GM12878 (cell line): ENCODE data around the gene SMIM1.
"Not testable (repeated sequence)": the region's sequence is repeated elsewhere in the genome, so short reads cannot be mapped to it uniquely, and the experiment has no call there.

Experiments used
- BACH1 ChIP-seq: fragments of 450-650 bp; IDR thresholded peaks from 2 replicates; pipeline ENCODE4 v1.6.1; 2017; ENCODE audit warnings: mild to moderate bottlenecking, borderline replicate concordance
- CEBPB ChIP-seq, 2 experiments: fragments of 150-350 bp in 1 of 2; IDR thresholded peaks; 2 replicates each; pipeline ENCODE4 v1.6.1; 2012 to 2014; ENCODE audit warnings: low read depth in 2 of 2, low read length in 2 of 2, borderline replicate concordance in 1 of 2, inconsistent platforms in 1 of 2
- CREB1 ChIP-seq: IDR thresholded peaks from 2 replicates; pipeline ENCODE4 v1.6.1; 2012; ENCODE audit warnings: low read depth, mild to moderate bottlenecking, inconsistent platforms
- EZH2 ChIP-seq: IDR thresholded peaks from 2 replicates; pipeline ENCODE4 v1.6.1; 2012; ENCODE audit warnings: low read depth, mild to moderate bottlenecking, control low read depth, inconsistent platforms, low read length, borderline replicate concordance; ENCODE audit not compliant: control insufficient read depth
- FOXM1 ChIP-seq: IDR thresholded peaks from 2 replicates; pipeline ENCODE4 v1.6.1; 2012; ENCODE audit warnings: low read depth, mild to moderate bottlenecking, inconsistent platforms, low read length, moderate library complexity
- HDGF ChIP-seq: fragments of 450-650 bp; IDR thresholded peaks from 2 replicates; pipeline ENCODE4 v1.6.1; 2016; ENCODE audit warnings: antibody characterized with exemption
- NBN ChIP-seq: fragments of 450-650 bp; IDR thresholded peaks from 2 replicates; pipeline ENCODE4 v1.6.1; 2016
- NRF1 ChIP-seq: conservative IDR thresholded peaks from 2 replicates; pipeline ENCODE4 v1.6.1; 2011; ENCODE audit warnings: mild to moderate bottlenecking, low read depth, low read length, improper control_type of control experiment
- PML ChIP-seq: IDR thresholded peaks from 2 replicates; pipeline ENCODE4 v1.6.1; 2012; ENCODE audit warnings: low read length, inconsistent platforms
- SRF ChIP-seq, 2 experiments: IDR thresholded peaks; 2 replicates each; pipeline ENCODE4 v1.6.1; 2011; ENCODE audit warnings: low read depth in 2 of 2, low read length in 2 of 2, mild to moderate bottlenecking in 1 of 2, moderate library complexity in 1 of 2
- TF ChIP-seq, protein P1 (sequence below), 3 experiments: IDR thresholded peaks in 2 of 3; conservative IDR thresholded peaks in 1 of 3; 2 replicates each; pipeline ENCODE4 v1.5.1; 2011; ENCODE audit warnings: low read depth in 3 of 3, low read length in 3 of 3, mild to moderate bottlenecking in 3 of 3, control low read depth in 2 of 3, moderate library complexity in 2 of 3, inconsistent platforms in 1 of 3, mixed read lengths in 1 of 3; ENCODE audit not compliant: control insufficient read depth in 2 of 3, insufficient read depth in 1 of 3; ENCODE audit errors: extremely low read depth in 1 of 3
- TF ChIP-seq, protein P2 (sequence below): IDR thresholded peaks from 2 replicates; pipeline ENCODE4 v1.6.1; 2011; ENCODE audit warnings: low read depth, mild to moderate bottlenecking, low read length, moderate library complexity, borderline replicate concordance; ENCODE audit errors: extremely low read depth
- TF ChIP-seq, protein P3 (sequence below): IDR thresholded peaks from 2 replicates; pipeline ENCODE4 v1.6.1; 2012; ENCODE audit warnings: mild to moderate bottlenecking, low read depth, low read length
- TF ChIP-seq, protein P4 (sequence below): IDR thresholded peaks from 2 replicates; pipeline ENCODE4 v1.6.1; 2012; ENCODE audit warnings: low read length, inconsistent platforms

DNA sequence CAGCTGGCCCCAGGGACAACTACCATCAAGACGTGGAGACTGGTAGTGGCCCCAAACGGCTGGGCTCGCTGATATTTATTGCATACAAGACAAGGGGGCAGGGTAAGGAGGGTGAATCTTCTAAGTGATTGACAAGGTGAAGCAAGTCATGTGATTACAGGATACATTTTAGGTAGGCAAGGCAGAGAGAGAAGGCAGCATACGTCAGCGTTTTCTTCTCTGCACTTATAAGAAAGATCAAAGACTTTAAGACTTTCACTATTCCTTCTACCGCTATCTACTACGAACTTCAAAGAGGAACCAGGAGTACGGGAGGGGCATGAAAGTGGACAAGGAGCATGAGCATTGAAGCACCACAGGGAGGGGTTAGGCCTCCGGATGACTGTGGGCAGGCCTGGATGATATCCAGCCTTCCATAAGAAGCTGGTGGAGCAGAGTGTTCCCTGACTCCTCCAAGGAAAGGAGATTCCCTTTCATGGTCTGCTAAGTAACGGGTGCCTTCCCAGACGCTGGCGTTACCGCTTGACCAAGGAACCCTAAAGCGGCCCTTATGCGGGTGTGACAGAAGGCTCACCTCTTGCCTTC is 24.1 kb upstream of the SMIM1 start:
- not testable (repeated sequence) for TF ChIP-seq FOXM1; NBN; CEBPB (IDR thresholded peaks at IDR 0.05; ENCODE audit: borderline replicate concordance in 1 of 2, low read depth in 2 of 2, low read length in 2 of 2); PML; BACH1; CREB1; EZH2; SRF (IDR thresholded peaks at IDR 0.05; ENCODE audit: low read depth in 2 of 2, low read length in 2 of 2); HDGF; NRF1
- TF ChIP-seq, protein P1, sequence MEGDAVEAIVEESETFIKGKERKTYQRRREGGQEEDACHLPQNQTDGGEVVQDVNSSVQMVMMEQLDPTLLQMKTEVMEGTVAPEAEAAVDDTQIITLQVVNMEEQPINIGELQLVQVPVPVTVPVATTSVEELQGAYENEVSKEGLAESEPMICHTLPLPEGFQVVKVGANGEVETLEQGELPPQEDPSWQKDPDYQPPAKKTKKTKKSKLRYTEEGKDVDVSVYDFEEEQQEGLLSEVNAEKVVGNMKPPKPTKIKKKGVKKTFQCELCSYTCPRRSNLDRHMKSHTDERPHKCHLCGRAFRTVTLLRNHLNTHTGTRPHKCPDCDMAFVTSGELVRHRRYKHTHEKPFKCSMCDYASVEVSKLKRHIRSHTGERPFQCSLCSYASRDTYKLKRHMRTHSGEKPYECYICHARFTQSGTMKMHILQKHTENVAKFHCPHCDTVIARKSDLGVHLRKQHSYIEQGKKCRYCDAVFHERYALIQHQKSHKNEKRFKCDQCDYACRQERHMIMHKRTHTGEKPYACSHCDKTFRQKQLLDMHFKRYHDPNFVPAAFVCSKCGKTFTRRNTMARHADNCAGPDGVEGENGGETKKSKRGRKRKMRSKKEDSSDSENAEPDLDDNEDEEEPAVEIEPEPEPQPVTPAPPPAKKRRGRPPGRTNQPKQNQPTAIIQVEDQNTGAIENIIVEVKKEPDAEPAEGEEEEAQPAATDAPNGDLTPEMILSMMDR (IDR thresholded peaks at IDR 0.05 in 2 of 3, conservative IDR thresholded peaks at IDR 0.05 in 1 of 3; ENCODE audit: control insufficient read depth in 2 of 3, extremely low read depth in 1 of 3, insufficient read depth in 1 of 3, low read depth in 3 of 3, low read length in 3 of 3), result not testable (repeated sequence)
- TF ChIP-seq, protein P2, sequence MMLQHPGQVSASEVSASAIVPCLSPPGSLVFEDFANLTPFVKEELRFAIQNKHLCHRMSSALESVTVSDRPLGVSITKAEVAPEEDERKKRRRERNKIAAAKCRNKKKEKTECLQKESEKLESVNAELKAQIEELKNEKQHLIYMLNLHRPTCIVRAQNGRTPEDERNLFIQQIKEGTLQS, result not testable (repeated sequence)
- TF ChIP-seq, protein P3, sequence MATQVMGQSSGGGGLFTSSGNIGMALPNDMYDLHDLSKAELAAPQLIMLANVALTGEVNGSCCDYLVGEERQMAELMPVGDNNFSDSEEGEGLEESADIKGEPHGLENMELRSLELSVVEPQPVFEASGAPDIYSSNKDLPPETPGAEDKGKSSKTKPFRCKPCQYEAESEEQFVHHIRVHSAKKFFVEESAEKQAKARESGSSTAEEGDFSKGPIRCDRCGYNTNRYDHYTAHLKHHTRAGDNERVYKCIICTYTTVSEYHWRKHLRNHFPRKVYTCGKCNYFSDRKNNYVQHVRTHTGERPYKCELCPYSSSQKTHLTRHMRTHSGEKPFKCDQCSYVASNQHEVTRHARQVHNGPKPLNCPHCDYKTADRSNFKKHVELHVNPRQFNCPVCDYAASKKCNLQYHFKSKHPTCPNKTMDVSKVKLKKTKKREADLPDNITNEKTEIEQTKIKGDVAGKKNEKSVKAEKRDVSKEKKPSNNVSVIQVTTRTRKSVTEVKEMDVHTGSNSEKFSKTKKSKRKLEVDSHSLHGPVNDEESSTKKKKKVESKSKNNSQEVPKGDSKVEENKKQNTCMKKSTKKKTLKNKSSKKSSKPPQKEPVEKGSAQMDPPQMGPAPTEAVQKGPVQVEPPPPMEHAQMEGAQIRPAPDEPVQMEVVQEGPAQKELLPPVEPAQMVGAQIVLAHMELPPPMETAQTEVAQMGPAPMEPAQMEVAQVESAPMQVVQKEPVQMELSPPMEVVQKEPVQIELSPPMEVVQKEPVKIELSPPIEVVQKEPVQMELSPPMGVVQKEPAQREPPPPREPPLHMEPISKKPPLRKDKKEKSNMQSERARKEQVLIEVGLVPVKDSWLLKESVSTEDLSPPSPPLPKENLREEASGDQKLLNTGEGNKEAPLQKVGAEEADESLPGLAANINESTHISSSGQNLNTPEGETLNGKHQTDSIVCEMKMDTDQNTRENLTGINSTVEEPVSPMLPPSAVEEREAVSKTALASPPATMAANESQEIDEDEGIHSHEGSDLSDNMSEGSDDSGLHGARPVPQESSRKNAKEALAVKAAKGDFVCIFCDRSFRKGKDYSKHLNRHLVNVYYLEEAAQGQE, result not testable (repeated sequence)
- TF ChIP-seq, protein P4, sequence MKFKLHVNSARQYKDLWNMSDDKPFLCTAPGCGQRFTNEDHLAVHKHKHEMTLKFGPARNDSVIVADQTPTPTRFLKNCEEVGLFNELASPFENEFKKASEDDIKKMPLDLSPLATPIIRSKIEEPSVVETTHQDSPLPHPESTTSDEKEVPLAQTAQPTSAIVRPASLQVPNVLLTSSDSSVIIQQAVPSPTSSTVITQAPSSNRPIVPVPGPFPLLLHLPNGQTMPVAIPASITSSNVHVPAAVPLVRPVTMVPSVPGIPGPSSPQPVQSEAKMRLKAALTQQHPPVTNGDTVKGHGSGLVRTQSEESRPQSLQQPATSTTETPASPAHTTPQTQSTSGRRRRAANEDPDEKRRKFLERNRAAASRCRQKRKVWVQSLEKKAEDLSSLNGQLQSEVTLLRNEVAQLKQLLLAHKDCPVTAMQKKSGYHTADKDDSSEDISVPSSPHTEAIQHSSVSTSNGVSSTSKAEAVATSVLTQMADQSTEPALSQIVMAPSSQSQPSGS, result not testable (repeated sequence)
